ENCODE measurements around the gene CCDC88C.

Gene CCDC88C

GRCh38 chr14:91307652-91308051 lies 110.0 kb downstream of the CCDC88C start:
- no peak for DNase-seq (ENCODE audit: low read depth in 2 of 2)

- no peak for DNase-seq (ENCODE audit: low read depth in 2 of 2)
Measured at GRCh38 chr14:91307046-91307445, 110.6 kb downstream of the CCDC88C start.

GRCh38 chr14:91306547-91306946 lies 111.1 kb downstream of the CCDC88C start:
- no peak for DNase-seq (ENCODE audit: low read depth in 2 of 2)

GRCh38 chr14:91305650-91306431 lies 111.8 kb downstream of the CCDC88C start:
- DNase-seq (ENCODE audit: low read depth in 2 of 2), result no peak

GRCh38 chr14:91303924-91304229 lies 113.7 kb downstream of the CCDC88C start:
- DNase-seq (ENCODE audit: low read depth in 2 of 2), result no peak

GRCh38 chr14:91303091-91303923 lies 114.3 kb downstream of the CCDC88C start:
- DNase-seq (ENCODE audit: low read depth in 2 of 2), result no peak

GRCh38 chr14:91302391-91302790 lies 115.2 kb downstream of the CCDC88C start:
- no peak for DNase-seq (ENCODE audit: low read depth in 2 of 2)

GRCh38 chr14:91300957-91301356 lies 116.7 kb downstream of the CCDC88C start:
- DNase-seq (ENCODE audit: low read depth in 2 of 2), result no peak

- DNase-seq (ENCODE audit: low read depth in 2 of 2), result no peak
Measured at GRCh38 chr14:91300283-91300895, 117.2 kb downstream of the CCDC88C start.

- DNase-seq (ENCODE audit: low read depth in 2 of 2), result no peak
Measured at GRCh38 chr14:91299121-91300115, 118.2 kb downstream of the CCDC88C start.

- no peak for DNase-seq (ENCODE audit: low read depth in 2 of 2)
Measured at GRCh38 chr14:91298576-91298975, 119.0 kb downstream of the CCDC88C start.

- DNase-seq (ENCODE audit: low read depth in 2 of 2), result no peak
Measured at GRCh38 chr14:91297081-91297711, 120.4 kb downstream of the CCDC88C start.

GRCh38 chr14:91295851-91296796 lies 121.5 kb downstream of the CCDC88C start:
- no peak for DNase-seq (ENCODE audit: low read depth in 2 of 2)

GRCh38 chr14:91295276-91295845 lies 122.3 kb downstream of the CCDC88C start:
- no peak for DNase-seq (ENCODE audit: low read depth in 2 of 2)

- DNase-seq (ENCODE audit: low read depth in 2 of 2), result no peak
Measured at GRCh38 chr14:91294153-91294552, 123.5 kb downstream of the CCDC88C start.

GRCh38 chr14:91293281-91293680 lies 124.3 kb downstream of the CCDC88C start:
- DNase-seq (ENCODE audit: low read depth in 2 of 2), result no peak

- no peak for DNase-seq (ENCODE audit: low read depth in 2 of 2)
Measured at GRCh38 chr14:91292491-91292890, 125.1 kb downstream of the CCDC88C start.

- no peak for DNase-seq (ENCODE audit: low read depth in 2 of 2)
Measured at GRCh38 chr14:91291786-91292405, 125.7 kb downstream of the CCDC88C start.

- no peak for DNase-seq (ENCODE audit: low read depth in 2 of 2)
Measured at GRCh38 chr14:91290986-91291385, 126.6 kb downstream of the CCDC88C start.

Data from stimulated activated CD8-positive, alpha-beta memory T cell treated with anti-CD3 and anti-CD28 coated beads, Interleukin-7, amount 100 ng/mL, for 1 hour (primary cell).